H1 (cell line): ENCODE measurements around the gene MFAP4. TPM values are rescaled to one million over a fixed set of nuclear protein-coding genes. Genes with fewer than 3 reads are reported as not detected.
A peak's percentile ranks its signal among the peaks of the same experiment; 100 is the strongest.

Experiments
- CTCF ChIA-PET: fragments of 300-600 bp; sonication (Branson Sonifier 250); formaldehyde crosslinking; loops from one replicate; lab custom pipeline; 2021; ENCODE audit not compliant: partially characterized antibody; lab: Charles Lee
- POLR2A ChIA-PET: fragments of 300-600 bp; sonication (Branson Sonifier 250); formaldehyde crosslinking; loops from one replicate; lab custom pipeline; 2021; ENCODE audit warnings: inconsistent platforms; ENCODE audit not compliant: partially characterized antibody; lab: Charles Lee
- DNase-seq, 2 experiments: peaks; one replicate each; pipeline versions ENCODE4 v3.0.0 to v3.0.0-alpha.2; 2010 to 2022; ENCODE audit warnings: low spot score in 2 of 2, low read depth in 1 of 2, mixed read lengths in 1 of 2
- FAIRE-seq: peaks from 2 replicates; lab custom pipeline; 2011; peaks lifted over from hg19 to GRCh38; lab: Jason Lieb, UNC
- H2AFZ ChIP-seq: 2 replicates; pipeline ENCODE4 v1.8.1; 2012; ENCODE audit warnings: low read length, inconsistent platforms
- H2AK5ac ChIP-seq: 2 replicates; pipeline ENCODE4 v1.6.1; 2013; ENCODE audit warnings: low read depth, low read length
- H2BK120ac ChIP-seq: replicated peaks from 2 replicates; pipeline ENCODE3; 2013; ENCODE audit warnings: low read depth, low read length, inconsistent platforms
- H2BK12ac ChIP-seq: 2 replicates; pipeline ENCODE4 v1.6.1; 2013; ENCODE audit warnings: low read depth, low read length
- H2BK15ac ChIP-seq: 2 replicates; pipeline ENCODE4 v1.6.1; 2013; ENCODE audit warnings: low read length
- H2BK20ac ChIP-seq: 2 replicates; pipeline ENCODE4 v1.6.1; 2013; ENCODE audit warnings: low read length
- H2BK5ac ChIP-seq: 2 replicates; pipeline ENCODE4 v1.6.1; 2013; ENCODE audit warnings: low read depth, low read length
- H3K14ac ChIP-seq: 2 replicates; pipeline ENCODE4 v1.6.1; 2013; ENCODE audit warnings: inconsistent platforms; ENCODE audit not compliant: insufficient read length
- H3K18ac ChIP-seq: 2 replicates; pipeline ENCODE4 v1.6.1; 2013; ENCODE audit warnings: low read length; ENCODE audit errors: extremely low read depth
- H3K23ac ChIP-seq: 2 replicates; pipeline ENCODE4 v1.6.1; 2013; ENCODE audit warnings: inconsistent platforms; ENCODE audit not compliant: insufficient read length
- H3K23me2 ChIP-seq: 2 replicates; pipeline ENCODE4 v1.6.1; 2013; ENCODE audit warnings: low read depth, low read length
- H3K27ac ChIP-seq: 2 replicates; pipeline ENCODE4 v1.6.1; 2011; ENCODE audit warnings: low read depth, low read length, inconsistent platforms
- H3K27me3 ChIP-seq, 4 experiments: replicated peaks in 1 of 4; 1 replicate in 1 of 4; 2 replicates in 3 of 4; pipeline versions ENCODE4 v1.6.1 to v1.8.1; 2011 to 2013; ENCODE audit warnings: low read length in 3 of 4, mild to moderate bottlenecking in 3 of 4, inconsistent platforms in 2 of 4, mixed read lengths in 2 of 4, moderate library complexity in 1 of 4; ENCODE audit not compliant: control insufficient read depth in 3 of 4, insufficient read depth in 3 of 4; ENCODE audit errors: extremely low read depth in 1 of 4
- H3K36me3 ChIP-seq, 4 experiments: 2 replicates each; pipeline versions ENCODE4 v1.6.1 to v1.8.1; 2011 to 2013; ENCODE audit warnings: mild to moderate bottlenecking in 4 of 4, low read length in 3 of 4, moderate library complexity in 2 of 4, control low read depth in 1 of 4, inconsistent platforms in 1 of 4; ENCODE audit not compliant: insufficient read depth in 4 of 4, control insufficient read depth in 2 of 4
- H3K4ac ChIP-seq: replicated peaks from 2 replicates; pipeline ENCODE3; 2013; ENCODE audit warnings: low read length, low read depth, mixed read lengths, inconsistent platforms; ENCODE audit not compliant: insufficient read length
- H3K4me1 ChIP-seq, 4 experiments: replicated peaks in 1 of 4; 1 replicate in 1 of 4; 2 replicates in 3 of 4; pipeline versions ENCODE4 v1.6.1 to v1.8.1; 2011 to 2013; ENCODE audit warnings: low read length in 3 of 4, inconsistent platforms in 2 of 4, mixed read lengths in 1 of 4; ENCODE audit not compliant: insufficient read depth in 4 of 4, control insufficient read depth in 3 of 4
- H3K4me2 ChIP-seq, 2 experiments: 2 replicates each; pipeline versions ENCODE4 v1.6.1 to v1.8.1; 2011 to 2013; ENCODE audit warnings: low read depth in 2 of 2, low read length in 2 of 2, control low read depth in 1 of 2, inconsistent platforms in 1 of 2, mild to moderate bottlenecking in 1 of 2; ENCODE audit not compliant: insufficient read depth in 1 of 2
- H3K4me3 ChIP-seq, 4 experiments: fragments of 200-600, 300-600 bp in 1 of 4; sonication (generic), shearing (Covaris generic), sonication (Bioruptor Twin) in 1 of 4; 2 replicates each; pipeline versions ENCODE4 v1.5.1 to v1.8.1; 2011 to 2016; ENCODE audit warnings: low read length in 4 of 4, low read depth in 3 of 4, control low read depth in 2 of 4, inconsistent platforms in 2 of 4, mild to moderate bottlenecking in 2 of 4, mixed read lengths in 1 of 4, moderate library complexity in 1 of 4; ENCODE audit not compliant: insufficient read depth in 2 of 4; ENCODE audit errors: extremely low read depth in 1 of 4
- H3K56ac ChIP-seq: replicated peaks from 2 replicates; pipeline ENCODE3; 2013; ENCODE audit warnings: low read depth, mild to moderate bottlenecking, mixed read lengths, low read length, inconsistent platforms; ENCODE audit not compliant: insufficient read length
- H3K79me1 ChIP-seq: 2 replicates; pipeline ENCODE4 v1.6.1; 2013; ENCODE audit warnings: low read depth, low read length, control low read depth
- H3K79me2 ChIP-seq, 2 experiments: 2 replicates each; pipeline versions ENCODE4 v1.6.1 to v1.8.1; 2012 to 2013; ENCODE audit warnings: low read length in 2 of 2, mild to moderate bottlenecking in 2 of 2, inconsistent platforms in 1 of 2; ENCODE audit not compliant: insufficient read depth in 2 of 2, control insufficient read depth in 1 of 2
- H3K9ac ChIP-seq, 4 experiments: replicated peaks in 1 of 4; 1 replicate in 1 of 4; 2 replicates in 3 of 4; pipeline versions ENCODE4 v1.6.1 to v1.8.1; 2011 to 2013; ENCODE audit warnings: low read depth in 3 of 4, low read length in 3 of 4, control low read depth in 2 of 4, mild to moderate bottlenecking in 2 of 4, moderate library complexity in 2 of 4, inconsistent platforms in 1 of 4; ENCODE audit errors: extremely low read depth in 1 of 4
- H3K9me3 ChIP-seq, 2 experiments: 2 replicates each; pipeline versions ENCODE4 v1.6.1 to v1.8.1; 2012 to 2013; ENCODE audit warnings: mild to moderate bottlenecking in 2 of 2, moderate library complexity in 2 of 2, control low read depth in 1 of 2, inconsistent platforms in 1 of 2, low read depth in 1 of 2, low read length in 1 of 2, mixed read lengths in 1 of 2; ENCODE audit not compliant: insufficient read depth in 2 of 2
- H4K20me1 ChIP-seq, 2 experiments: replicated peaks in 1 of 2; 2 replicates each; pipeline versions ENCODE3 to v1.8.1; 2011 to 2013; ENCODE audit warnings: inconsistent platforms in 2 of 2, low read length in 2 of 2, mild to moderate bottlenecking in 1 of 2; ENCODE audit not compliant: insufficient read depth in 2 of 2, control insufficient read depth in 1 of 2
- H4K5ac ChIP-seq: 2 replicates; pipeline ENCODE4 v1.6.1; 2013; ENCODE audit warnings: low read length, low read depth, mixed read lengths, inconsistent platforms; ENCODE audit not compliant: insufficient read length
- H4K8ac ChIP-seq: 2 replicates; pipeline ENCODE4 v1.8.0; 2013; ENCODE audit warnings: mild to moderate bottlenecking, moderate library complexity, low read length, inconsistent platforms; ENCODE audit not compliant: insufficient read depth; ENCODE audit errors: extremely low read depth
- H4K91ac ChIP-seq: replicated peaks from 2 replicates; pipeline ENCODE3; 2013; ENCODE audit warnings: low read length, mixed read lengths, inconsistent platforms; ENCODE audit not compliant: insufficient read length
- CTBP2 ChIP-seq: IDR thresholded peaks from 2 replicates; pipeline ENCODE4 v1.7.0; 2011; ENCODE audit warnings: borderline replicate concordance, mild to moderate bottlenecking, moderate library complexity, mixed read lengths, low read length; ENCODE audit not compliant: insufficient read depth, insufficient read length
- E2F6 ChIP-seq: IDR thresholded peaks from 2 replicates; pipeline ENCODE4 v1.6.1; 2012; ENCODE audit warnings: inconsistent platforms
- EGR1 ChIP-seq: IDR thresholded peaks from 2 replicates; pipeline ENCODE4 v1.6.1; 2011; ENCODE audit warnings: low read depth, low read length, borderline replicate concordance
- EP300 ChIP-seq, 2 experiments: IDR thresholded peaks; 1 replicate in 1 of 2; 2 replicates in 1 of 2; pipeline ENCODE4 v1.6.1; 2011 to 2012; ENCODE audit warnings: low read depth in 2 of 2, low read length in 2 of 2, mild to moderate bottlenecking in 2 of 2, borderline replicate concordance in 1 of 2, inconsistent platforms in 1 of 2, moderate library complexity in 1 of 2
- GABPA ChIP-seq: IDR thresholded peaks from 2 replicates; pipeline ENCODE4 v1.6.1; 2011; ENCODE audit warnings: mild to moderate bottlenecking, low read length, moderate library complexity, borderline replicate concordance; ENCODE audit not compliant: insufficient read depth
- HDAC2 ChIP-seq, 2 experiments: fragments of 300-600 bp in 1 of 2; sonication (generic) in 1 of 2; IDR thresholded peaks; 2 replicates each; pipeline ENCODE4 v1.6.1; 2011 to 2012; ENCODE audit warnings: low read depth in 2 of 2, low read length in 2 of 2, mild to moderate bottlenecking in 2 of 2, moderate library complexity in 2 of 2, borderline replicate concordance in 1 of 2, inconsistent platforms in 1 of 2
- NRF1 ChIP-seq: IDR thresholded peaks from 2 replicates; pipeline ENCODE4 v1.6.1; 2011; ENCODE audit warnings: mild to moderate bottlenecking, low read depth, low read length, improper control_type of control experiment
- RAD21 ChIP-seq, 2 experiments: IDR thresholded peaks in 1 of 2; conservative IDR thresholded peaks in 1 of 2; 2 replicates each; pipeline ENCODE4 v1.6.1; 2011; ENCODE audit warnings: low read depth in 2 of 2, low read length in 2 of 2, improper control_type of control experiment in 1 of 2, inconsistent platforms in 1 of 2, mild to moderate bottlenecking in 1 of 2, moderate library complexity in 1 of 2
- SP1 ChIP-seq: IDR thresholded peaks from 2 replicates; pipeline ENCODE4 v1.6.1; 2011; ENCODE audit warnings: low read depth, low read length
- TBP ChIP-seq: IDR thresholded peaks from 2 replicates; pipeline ENCODE4 v1.6.1; 2011; ENCODE audit warnings: low read depth, low read length, improper control_type of control experiment
- WGBS, 2 experiments: shearing (Covaris generic) in 1 of 2; methylation state at CpG; one replicate each; pipeline versions ENCODE4 v1.1.6 to v1.1.7; 2013 to 2015; ENCODE audit warnings: low lambda C conversion rate in 2 of 2, mixed read lengths in 2 of 2, inconsistent platforms in 1 of 2, low coverage in 1 of 2, missing lambda C conversion rate in 1 of 2; ENCODE audit not compliant: insufficient replicate concordance in 2 of 2, insufficient coverage in 1 of 2, insufficient read length in 1 of 2; ENCODE audit errors: extremely low coverage in 1 of 2, missing lambda C conversion rate in 1 of 2; 5-methylcytosine and 5-hydroxymethylcytosine counted together
- polyA plus RNA-seq, 7 experiments: library from polyadenylated mRNA; depleted of rRNA in 3 of 7; stranded (reverse) in 5 of 7; unstranded in 2 of 7; fragments of >200 nt in 5 of 7; fragments of 200-250 nt in 2 of 7; gene quantifications; 1 replicate in 5 of 7; 2 replicates in 1 of 7; 4 replicates in 1 of 7; pipeline versions ENCODE4 v1.2.1 to v1.2.3, GENCODE V29; 2011 to 2013; ENCODE audit warnings: missing spikeins in 2 of 7, mixed read lengths in 2 of 7
- total RNA-seq: library from RNA; stranded (reverse); fragmentation: NEBNext Ultra II Directional; extraction: Animal tissue kit (Norgen Biotek cat#: 25700); gene quantifications from 2 replicates; pipeline ENCODE4 v1.2.1, GENCODE V29; 2021

MFAP4 gene
- total and polyA plus RNA-seq, 2 of the 8 experiments (the other 6 are each of a cell fraction or from before 2014, with no cell fraction given): 3.1 to 3.6 TPM

- no peaks in the 10 kb centered on the region for H3K79me2 ChIP-seq
- no peak overlapping the region for H3K9ac ChIP-seq
- H2BK12ac ChIP-seq: no peak overlapping the region
- DNase-seq (no peak), FAIRE-seq (no peak)
- WGBS, 2 experiments: 100% methylated on average over 1 of the region's 1 CpG; no CpG with 5 or more reads in 1 of the 2 experiments
- H3K4me3 ChIP-seq: no peak overlapping the region
- no peak overlapping the region for H2BK5ac ChIP-seq
- H3K4ac ChIP-seq: no peak overlapping the region
- no peak overlapping the region for H4K91ac ChIP-seq
- peaks cover 7% of the 10 kb centered on the region; the same call in 1 of the 2 replicates for H3K23me2 ChIP-seq
- no peak overlapping the region for H3K4me2 ChIP-seq
- H2AFZ ChIP-seq: no peak overlapping the region
- H3K36me3 ChIP-seq: no peaks in the 10 kb centered on the region
- no peak overlapping the region for H4K5ac ChIP-seq
- CTCF ChIA-PET: interaction anchor here (0.6 kb wide), 1 partner anchor 211 kb away, joined by 4 read pairs; no protein-coding TSS in a partner anchor
- no peak overlapping the region for H3K14ac ChIP-seq
- H4K8ac ChIP-seq: no peak overlapping the region
- H2BK20ac ChIP-seq: no peak overlapping the region
- no peaks in the 10 kb centered on the region for H3K79me1 ChIP-seq
- no peak overlapping the region for H3K23ac ChIP-seq
- H3K27me3 ChIP-seq: no peaks in the 10 kb centered on the region
- POLR2A ChIA-PET: no interaction called here
- H3K56ac ChIP-seq: no peak overlapping the region
- 0 out of 2 replicates have a peak overlapping the region, but pooled peaks have one; percentile 10 for H2BK15ac ChIP-seq
- no peak overlapping the region for H2AK5ac ChIP-seq
- no peaks in the 10 kb centered on the region for H3K9me3 ChIP-seq
- H2BK120ac ChIP-seq: no peak overlapping the region
- H3K18ac ChIP-seq: no peak overlapping the region
- no peak for TF ChIP-seq RAD21 (IDR thresholded peaks at IDR 0.05 in 1 of 2, conservative IDR thresholded peaks at IDR 0.05 in 1 of 2; ENCODE audit: low read depth in 2 of 2, low read length in 2 of 2)
- TF ChIP-seq TBP: no peak
- TF ChIP-seq SP1: no peak
- TF ChIP-seq EGR1: no peak
- TF ChIP-seq NRF1: no peak
- no peak for TF ChIP-seq E2F6
- no peak for TF ChIP-seq EP300 (IDR thresholded peaks at IDR 0.05; ENCODE audit: borderline replicate concordance in 1 of 2, low read depth in 2 of 2, low read length in 2 of 2)
- TF ChIP-seq HDAC2 (IDR thresholded peaks at IDR 0.05; ENCODE audit: borderline replicate concordance in 1 of 2, low read depth in 2 of 2, low read length in 2 of 2): no peak
- no peak for TF ChIP-seq CTBP2
- TF ChIP-seq GABPA: no peak
- TF ChIP-seq, all 59 proteins: peak for 0
- Histone ChIP-seq H3K4me1 (no peaks in the 10 kb centered on the region), H4K20me1 (peaks cover 0 to 1% of the 10 kb centered on the region in 2 experiments), H3K27ac (no peak overlapping the region)
These were observed 17.3 kb upstream of the MFAP4 start for GRCh38 chr17:19404264-19404663.
